Measurements from ENCODE around the gene GNA12.

GRCh38 chr7:2817456-2817855 is 26.7 kb downstream of the GNA12 start:
- no peak for TF ChIP-seq CTCF (IDR thresholded peaks at IDR 0.05 in 4 of 5, conservative IDR thresholded peaks at IDR 0.05 in 1 of 5)
- no peak for TF ChIP-seq POLR2A (IDR thresholded peaks at IDR 0.05)
